ENCODE results near the gene ASB16. TPM values are rescaled to one million over a fixed set of nuclear protein-coding genes. Genes with fewer than 3 reads are reported as not detected.

Gene ASB16
- total and polyA plus RNA-seq, 9 of the 15 experiments (the other 6 are each of a cell fraction or from before 2014, with no cell fraction given), result 0.03 to 0.07 TPM; not detected in 7

- no peak for TF ChIP-seq HCFC1 (IDR thresholded peaks at IDR 0.05; ENCODE audit: low read depth, low read length)
- TF ChIP-seq CTCFL (IDR thresholded peaks at IDR 0.05; ENCODE audit: borderline replicate concordance, insufficient read depth, low read depth, low read length, poor library complexity, severe bottlenecking), result peak; percentile 10
- peak; percentile 51; the same call in 1 of the 2 replicates for TF ChIP-seq POLR2G (IDR thresholded peaks at IDR 0.05; ENCODE audit: low read depth, low read length)
- TF ChIP-seq, protein P1, sequence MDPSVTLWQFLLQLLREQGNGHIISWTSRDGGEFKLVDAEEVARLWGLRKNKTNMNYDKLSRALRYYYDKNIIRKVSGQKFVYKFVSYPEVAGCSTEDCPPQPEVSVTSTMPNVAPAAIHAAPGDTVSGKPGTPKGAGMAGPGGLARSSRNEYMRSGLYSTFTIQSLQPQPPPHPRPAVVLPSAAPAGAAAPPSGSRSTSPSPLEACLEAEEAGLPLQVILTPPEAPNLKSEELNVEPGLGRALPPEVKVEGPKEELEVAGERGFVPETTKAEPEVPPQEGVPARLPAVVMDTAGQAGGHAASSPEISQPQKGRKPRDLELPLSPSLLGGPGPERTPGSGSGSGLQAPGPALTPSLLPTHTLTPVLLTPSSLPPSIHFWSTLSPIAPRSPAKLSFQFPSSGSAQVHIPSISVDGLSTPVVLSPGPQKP (CRISPR knock-in tag; IDR thresholded peaks at IDR 0.05), result no peak
- no peak for TF ChIP-seq GTF2E2 (tag; IDR thresholded peaks at IDR 0.05)
- no peak for TF ChIP-seq YBX1 (IDR thresholded peaks at IDR 0.05)
These were observed 51.8 kb downstream of the ASB16 start (continued) for GRCh38 chr17:44222112-44222869.
